HG03575 (cell line): Measurements from ENCODE around the gene RCE1.
A peak's percentile ranks its signal among the peaks of the same experiment; 100 is the strongest.
"Not testable (repeated sequence)": the region's sequence is repeated elsewhere in the genome, so short reads cannot be mapped to it uniquely, and the experiment has no call there.

Source experiments
- ATAC-seq: cut with Tn5 transposase; IDR thresholded peaks from one replicate; pipeline ENCODE4 v1.9.1; 2021; ENCODE audit not compliant: unreplicated experiment, insufficient number of reproducible peaks, low FRiP score; ENCODE audit errors: extremely low read depth

The RCE1 gene, protein sequence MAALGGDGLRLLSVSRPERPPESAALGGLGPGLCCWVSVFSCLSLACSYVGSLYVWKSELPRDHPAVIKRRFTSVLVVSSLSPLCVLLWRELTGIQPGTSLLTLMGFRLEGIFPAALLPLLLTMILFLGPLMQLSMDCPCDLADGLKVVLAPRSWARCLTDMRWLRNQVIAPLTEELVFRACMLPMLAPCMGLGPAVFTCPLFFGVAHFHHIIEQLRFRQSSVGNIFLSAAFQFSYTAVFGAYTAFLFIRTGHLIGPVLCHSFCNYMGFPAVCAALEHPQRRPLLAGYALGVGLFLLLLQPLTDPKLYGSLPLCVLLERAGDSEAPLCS

DNA sequence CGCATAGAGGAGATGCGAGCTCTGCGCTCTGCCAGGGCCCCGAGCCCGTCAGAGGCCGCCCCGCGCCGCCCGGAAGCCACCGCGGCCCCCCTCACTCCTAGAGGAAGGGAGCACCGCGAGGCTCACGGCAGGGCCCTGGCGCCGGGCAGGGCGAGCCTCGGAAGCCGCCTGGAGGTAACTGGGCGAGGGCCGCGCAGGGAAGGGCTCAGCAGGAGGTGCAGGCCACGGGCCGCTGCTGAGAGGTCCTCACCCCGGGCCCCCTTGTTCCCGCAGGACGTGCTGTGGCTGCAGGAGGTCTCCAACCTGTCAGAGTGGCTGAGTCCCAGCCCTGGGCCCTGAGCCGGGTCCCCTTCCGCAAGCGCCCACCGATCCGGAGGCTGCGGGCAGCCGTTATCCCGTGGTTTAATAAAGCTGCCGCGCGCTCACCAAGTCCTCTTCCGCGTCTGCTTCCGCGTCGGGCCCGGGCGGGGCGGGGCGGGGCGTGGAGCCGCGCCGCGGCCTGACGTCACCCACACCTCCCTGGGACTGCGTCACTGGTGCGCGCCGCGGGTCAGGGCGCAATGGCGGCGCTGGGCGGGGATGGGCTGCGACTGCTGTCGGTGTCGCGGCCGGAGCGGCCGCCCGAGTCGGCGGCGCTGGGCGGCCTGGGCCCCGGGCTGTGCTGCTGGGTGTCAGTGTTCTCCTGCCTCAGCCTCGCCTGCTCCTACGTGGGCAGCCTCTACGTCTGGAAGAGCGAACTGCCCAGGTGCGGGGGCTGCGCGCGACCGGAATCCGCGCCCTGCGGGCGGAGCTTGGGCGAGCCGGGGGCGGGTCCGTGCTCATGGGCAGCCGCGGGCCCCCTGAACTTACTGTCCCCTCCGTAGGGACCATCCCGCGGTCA lies at the start of gene RCE1:
RCE1 (plus strand) TSS at position 546 of the 880 bp plus-strand sequence; CDS start at position 561, 15 bp downstream.
- peak; percentile 49 for ATAC-seq

DNA sequence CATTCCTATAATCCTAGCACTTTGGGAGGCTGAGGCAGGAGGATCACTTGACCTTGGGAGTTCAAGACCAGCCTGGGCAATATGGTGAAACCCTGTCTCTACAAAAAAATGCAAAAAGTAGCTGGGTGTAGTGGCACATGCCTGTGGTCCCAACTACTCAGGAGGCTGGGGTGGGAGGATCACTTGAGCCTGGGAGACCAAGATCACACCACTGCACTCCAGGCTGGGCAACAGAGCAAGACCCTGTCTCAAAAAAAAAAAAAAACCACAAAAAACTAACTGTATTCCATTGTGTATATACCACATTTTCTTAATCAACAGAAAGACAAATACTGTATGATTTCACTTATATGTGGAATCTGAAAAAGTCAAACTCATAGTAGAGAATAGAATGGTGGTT lies 43.4 kb upstream of the RCE1 start:
- ATAC-seq: not testable (repeated sequence)

DNA sequence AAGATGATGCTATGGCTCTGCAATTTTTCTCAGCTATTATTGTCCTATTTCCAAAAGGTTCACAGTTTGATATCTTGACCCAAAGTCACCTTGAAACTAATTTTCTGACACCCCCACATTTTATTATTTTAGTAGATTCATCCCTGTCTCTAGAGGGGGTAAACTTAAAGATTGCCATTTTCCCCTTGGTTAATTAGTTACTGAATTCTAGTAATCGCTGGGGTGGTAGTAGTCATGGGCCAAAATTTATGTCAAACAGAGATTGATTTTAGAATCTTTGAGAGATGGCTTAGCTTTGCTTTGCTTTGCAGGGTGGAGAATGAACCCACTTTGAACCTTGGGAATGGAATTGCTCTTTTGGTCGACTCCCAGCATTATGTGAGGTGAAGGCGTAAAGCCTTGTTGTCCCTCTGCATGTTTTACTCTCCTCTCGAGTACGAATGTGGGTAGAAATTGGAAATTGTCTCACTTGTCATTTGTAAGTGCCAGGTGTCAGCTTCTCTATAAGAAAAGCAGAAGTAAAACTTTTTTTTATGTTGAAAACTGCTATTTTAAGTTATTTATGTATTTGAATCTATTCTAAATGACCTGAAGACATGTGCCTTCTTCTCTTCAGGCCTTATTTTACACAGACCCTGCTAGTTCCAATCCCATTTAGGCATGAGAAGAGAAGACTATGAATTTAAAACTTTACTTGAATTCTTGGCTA lies 42.4 kb upstream of the RCE1 start:
- no peak for ATAC-seq

DNA sequence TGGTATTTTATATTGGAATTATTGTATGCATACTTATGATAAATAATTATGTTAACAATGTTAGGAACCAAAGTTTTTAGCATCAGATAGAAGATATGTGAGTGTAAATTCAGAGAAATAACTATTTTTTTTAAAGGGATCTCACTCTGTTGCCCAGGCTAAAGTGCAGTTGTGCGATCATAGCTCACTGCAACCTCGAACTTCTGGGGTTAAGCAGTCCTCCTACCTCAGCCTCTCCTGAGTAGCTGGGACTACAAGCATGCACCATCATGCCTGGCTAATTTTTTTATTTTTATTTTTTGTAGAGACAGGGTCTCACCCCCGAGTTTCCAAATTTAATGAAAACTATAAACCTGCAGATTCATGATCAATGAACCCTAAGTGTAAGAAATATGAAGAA lies 33.6 kb upstream of the RCE1 start:
- no peak for ATAC-seq

DNA sequence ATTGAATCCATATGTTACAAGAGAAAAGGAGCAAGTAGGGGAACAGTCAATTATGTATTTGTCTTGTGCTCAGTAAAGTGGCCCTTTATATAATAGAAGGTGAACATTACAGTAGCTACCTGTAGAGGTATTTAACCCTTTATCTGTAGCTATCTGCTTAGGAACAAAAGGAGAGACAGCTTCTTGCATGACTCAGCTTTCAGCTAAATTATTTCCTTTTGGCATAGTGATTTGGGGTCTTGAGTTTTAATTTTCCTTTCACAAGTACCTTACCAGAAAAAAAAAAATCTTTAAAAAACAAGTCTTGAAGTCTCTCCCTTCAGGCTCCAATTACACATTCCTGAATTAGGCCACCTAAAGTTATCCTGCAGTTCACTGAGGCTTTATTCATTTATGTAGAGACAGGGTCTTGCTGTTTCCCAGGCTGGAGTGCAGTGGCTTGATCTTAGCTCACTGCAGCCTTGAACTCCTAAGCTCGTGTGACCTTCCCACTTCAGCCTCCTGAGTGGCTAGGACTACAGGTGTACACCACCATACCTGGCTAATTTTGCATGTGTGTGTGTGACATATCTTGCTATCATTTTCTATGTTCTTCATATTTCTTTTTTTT lies 32.6 kb upstream of the RCE1 start:
- no peak for ATAC-seq

DNA sequence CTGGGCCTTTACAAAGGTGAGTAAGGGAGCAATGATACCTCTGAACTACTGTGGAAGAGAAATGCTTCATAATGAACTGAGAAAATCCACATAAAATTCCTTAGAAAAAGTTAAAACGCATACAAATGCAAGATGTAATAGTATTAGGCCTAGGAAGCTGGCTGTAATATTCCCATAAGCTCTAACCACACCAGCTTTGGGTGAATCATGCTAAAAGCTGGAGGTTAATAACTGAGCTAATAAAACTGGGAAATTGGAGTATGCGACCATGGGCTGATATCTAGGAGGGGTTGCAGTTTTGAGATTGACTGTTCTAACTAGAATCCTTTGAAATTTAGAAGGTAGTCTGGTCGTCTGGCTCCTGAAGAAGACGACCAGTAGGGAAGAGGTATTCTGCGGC lies 28.6 kb upstream of the RCE1 start:
- ATAC-seq: no peak

DNA sequence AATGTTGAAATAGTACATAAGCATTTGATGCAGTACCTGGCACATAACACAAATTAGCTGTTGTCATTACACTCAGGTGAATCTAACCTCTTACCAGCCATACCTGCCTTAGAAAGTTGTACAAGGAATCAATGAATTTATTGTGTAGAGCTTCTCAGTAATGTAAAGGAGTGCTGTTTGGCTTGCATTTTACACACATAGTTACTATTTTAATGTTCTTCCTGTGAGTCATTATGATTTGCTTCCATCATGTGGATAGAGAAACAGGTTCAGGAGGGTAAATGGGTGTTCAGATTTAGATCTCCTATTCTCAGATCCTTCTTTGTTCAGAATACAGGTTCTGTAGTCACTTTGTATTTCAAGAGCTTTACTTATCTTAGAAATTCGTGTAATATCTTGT lies 27.6 kb upstream of the RCE1 start:
- no peak for ATAC-seq

DNA sequence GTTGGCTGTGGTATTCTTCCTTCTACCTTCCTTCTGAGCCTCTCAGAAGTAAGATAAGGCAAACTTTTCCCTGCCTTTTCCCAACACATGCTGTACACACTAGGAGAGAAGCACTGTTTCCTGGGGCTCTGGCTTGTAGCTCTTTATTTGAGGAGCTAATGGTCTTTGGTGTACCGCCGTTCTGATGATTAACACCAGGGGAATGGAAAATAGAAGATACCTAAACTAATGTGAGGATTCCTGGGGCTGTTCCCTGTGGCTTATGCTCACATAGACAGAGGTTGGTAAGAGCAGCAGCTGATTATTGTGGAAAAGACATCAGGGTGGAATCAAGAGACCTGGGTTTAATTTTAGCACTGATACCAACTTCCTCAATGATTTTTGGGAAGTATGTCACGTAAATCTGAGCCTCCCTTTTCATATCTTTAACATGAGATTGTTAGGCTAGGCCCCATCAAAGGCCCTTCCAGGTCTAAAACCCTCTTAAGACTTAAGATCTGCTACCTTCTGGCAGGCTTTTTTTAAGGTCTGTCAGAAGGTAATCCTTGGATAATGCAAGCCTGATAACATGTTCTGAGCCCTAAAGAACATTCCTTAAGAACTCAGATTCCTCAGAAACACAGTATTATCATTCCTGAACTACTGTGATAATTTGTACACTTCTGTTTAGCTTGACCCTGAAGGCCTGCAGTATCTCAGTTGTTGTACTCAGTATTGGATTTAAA lies 24.8 kb upstream of the RCE1 start:
- no peak for ATAC-seq

DNA sequence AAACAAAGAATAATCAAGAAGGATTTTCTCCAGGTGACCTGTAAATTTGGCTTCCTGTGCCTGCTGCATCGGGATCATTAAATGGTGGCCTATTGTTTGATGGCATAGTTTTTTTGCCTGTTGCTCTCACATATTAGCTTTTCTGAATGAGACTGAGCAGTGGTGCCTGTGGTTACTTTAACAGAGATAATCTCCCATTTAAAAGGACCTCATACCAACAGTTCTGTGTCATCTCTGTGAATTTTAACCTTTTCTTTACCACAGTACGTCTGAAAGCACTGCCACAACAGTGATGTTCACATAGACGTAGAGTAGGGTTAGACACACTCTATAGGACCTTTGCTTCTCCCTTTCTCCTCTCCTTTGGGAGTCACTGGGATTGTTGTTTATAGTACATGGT lies 22.9 kb upstream of the RCE1 start:
- no peak for ATAC-seq

DNA sequence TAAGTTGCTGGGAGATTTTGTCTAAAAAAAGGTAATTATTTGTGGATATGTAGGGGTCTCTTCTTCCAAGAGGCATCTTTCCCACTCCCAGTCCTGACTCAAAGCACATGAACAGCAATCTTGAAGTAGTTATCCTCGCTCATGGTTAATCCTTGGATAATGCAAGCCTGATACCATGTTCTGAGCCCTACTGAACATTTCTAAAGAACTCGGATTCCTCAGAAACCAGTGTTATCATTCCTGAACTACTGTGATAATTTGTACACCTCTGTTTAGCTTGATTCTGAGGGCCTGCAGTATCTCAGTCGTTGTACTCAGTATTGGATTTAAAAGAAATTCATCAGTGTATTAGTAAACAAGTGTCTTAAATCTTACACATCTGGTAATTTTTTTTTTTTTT lies 22.3 kb upstream of the RCE1 start:
- ATAC-seq: no peak

DNA sequence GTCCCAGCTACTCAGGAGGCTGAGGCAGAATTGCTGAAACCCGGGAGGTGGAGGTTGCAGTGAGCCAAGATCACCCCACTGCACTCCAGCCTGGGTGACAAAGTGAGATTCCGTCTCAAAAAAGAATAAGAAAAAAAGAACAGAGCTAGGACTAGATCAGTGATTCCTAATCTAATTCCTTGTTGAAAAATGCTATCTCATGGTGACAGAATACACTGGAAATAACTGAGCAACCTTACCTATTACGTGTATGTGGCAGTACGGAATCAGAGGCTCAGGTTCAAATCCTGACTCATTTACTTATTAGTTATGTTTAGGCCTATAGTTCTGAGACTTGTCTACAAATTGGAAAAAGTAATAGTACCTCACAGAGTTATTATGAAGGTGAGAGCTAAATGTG lies 19.5 kb upstream of the RCE1 start:
- ATAC-seq: no peak

DNA sequence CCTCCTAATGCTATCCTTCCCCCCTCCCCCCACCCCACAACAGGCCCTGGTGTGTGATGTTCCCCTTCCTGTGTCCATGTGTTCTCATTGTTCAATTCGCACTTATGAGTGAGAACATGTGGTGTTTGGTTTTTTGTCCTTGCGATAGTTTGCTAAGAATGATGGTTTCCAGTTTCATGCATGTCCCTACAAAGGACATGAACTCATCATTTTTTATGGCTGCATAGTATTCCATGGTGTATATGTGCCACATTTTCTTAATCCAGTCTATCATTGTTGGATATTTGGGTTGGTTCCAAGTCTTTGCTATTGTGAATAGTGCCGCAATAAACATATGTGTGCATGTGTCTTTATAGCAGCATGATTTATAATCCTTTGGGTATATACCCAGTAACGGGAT lies 18.7 kb upstream of the RCE1 start:
- not testable (repeated sequence) for ATAC-seq

DNA sequence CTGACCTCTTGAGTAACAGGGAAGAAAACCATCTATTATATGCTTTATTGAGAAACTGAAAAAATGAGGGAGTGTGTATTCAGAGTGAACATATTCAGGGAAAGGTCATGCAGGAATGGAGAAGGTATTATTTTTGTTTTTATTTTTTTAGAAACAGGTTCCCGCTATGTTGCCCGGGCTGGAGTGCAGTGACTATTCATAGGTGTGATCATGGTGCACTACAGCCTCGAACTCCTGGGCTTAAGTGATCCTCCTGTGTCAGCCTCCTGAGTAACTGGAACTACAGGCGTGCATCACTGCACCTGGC lies 8.7 kb upstream of the RCE1 start:
- no peak for ATAC-seq

DNA sequence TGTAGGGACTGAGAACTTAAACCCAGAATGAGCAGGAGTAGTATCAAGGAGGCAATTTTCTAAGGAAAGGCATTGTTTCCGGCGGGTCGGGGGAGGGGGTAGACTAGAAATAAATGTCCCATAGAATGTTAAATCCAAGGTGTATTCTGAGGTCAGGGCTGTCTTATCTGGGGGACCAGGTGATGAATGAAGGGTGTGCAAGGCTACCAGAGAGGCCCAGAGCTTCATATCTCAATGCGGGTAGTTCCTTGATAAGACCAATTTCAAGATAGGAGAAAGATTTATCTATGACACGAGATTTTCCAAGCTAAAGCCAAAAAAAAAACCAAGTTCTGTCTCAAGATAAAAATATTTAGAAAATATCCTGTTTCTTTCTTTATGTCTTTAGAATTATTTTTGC lies 8.3 kb upstream of the RCE1 start:
- ATAC-seq: no peak

DNA sequence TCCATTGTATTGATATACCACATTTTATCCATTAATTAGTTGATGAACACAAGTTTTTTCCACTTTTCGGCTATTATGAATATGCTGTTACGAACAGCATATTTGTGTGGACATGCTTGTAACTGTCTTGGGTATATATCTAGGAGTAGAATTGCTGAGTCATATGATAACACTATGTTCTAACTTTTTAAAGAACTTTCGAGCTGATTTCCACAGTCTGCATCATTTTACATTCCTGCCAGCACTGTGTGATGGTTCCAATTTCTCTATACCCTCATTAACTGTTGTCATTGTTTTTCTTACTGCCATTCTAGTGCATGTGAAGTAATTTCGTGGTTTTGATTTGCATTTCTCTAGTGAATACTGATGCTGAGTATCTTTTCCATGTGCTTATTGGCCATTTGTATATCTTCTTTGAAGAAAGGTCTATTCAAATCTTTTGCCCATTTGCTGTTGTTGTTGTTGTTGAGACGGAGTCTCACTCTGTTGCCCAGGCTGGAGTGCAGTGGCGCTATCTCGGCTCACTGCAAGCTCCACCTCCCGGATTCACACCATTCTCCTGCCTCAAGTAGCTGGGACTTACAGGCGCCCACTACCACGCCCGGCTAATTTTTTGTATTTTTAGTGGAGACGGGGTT lies 7.4 kb upstream of the RCE1 start:
- ATAC-seq: no peak

DNA sequence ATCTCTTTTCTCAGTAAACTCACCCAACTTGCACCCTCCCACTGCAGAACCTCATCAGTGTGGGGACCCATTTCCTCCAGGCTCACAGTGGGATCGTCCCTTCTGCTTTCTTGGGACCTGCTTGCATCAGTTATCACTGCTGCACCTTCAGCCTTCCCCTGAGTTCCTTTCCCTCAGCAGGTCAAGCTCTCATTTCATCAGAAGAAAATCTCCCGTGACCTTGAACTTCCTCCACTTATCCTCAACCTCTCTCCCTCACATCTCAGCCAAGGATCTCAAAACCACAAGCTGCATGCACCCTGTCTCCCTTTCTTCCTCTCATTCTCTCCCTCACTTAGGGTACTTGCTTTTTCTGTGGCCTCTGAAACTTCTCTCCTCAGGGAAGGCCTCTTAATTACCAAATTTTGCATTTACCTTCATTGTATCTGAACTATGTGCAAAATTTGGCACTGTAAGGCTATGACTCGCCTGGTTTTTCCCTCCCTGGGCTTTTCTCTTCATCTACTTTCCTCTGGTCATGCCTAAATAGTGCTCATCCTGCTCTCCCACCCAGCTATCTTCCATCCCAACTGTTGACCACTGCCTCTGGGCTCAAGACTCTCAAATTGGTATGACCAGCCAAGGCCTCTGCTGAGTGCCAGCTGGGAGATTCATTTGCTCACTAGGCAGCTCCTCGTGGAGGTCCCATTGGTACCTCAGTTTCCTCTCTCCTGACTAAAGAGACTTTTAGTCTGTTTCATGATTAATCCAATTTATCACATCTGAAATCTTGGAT lies 2.7 kb upstream of the RCE1 start:
- no peak for ATAC-seq

DNA sequence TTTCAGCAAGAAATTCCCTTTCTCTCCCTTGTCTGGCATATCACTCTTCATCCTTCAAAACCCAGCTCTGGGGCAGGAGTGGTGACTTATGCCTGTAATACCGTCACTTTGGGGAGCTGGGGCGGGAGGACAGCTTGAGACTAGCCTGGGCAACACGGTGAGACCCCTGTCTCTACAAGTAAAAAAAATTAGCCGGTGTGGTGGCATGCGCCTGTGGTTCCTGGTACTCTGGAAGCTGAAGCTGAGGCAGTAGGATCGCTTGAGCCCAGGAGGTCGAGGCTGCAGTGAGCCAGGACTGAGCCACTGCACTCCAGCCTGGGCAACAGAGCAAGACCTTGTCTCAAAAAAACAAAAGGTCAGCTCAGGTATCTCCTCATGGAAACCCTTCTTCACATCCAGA lies 1.4 kb upstream of the RCE1 start:
- ATAC-seq: no peak

DNA sequence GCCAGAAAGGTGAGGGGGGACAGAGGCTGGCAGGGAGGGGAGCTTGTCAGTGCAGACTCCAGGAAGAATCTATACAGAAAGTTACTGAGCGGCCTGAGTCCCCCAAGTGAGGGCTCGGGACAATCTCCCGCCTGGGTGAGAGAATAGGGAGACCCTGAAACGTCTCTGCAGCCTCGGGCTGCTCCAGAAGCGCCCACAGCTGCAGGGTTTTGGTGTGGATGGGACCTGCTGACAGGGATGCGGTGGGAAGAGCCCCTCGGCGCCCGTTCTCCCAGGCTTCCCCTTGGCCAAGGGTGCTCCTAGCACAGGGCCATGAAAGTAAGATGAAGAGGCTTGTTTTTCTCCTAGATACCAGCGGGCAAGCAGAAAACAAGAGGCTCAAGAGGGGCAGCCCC lies 743 bp upstream of the RCE1 start:
- no peak for ATAC-seq
